ENCODE data around the gene GPC6. TPM values are rescaled to one million over a fixed set of nuclear protein-coding genes. Genes with fewer than 3 reads are reported as not detected.

The GPC6 gene
- polyA plus RNA-seq, 2 of the 4 experiments (the other 2 are of a cell fraction), result 8.0 to 14.4 TPM

GRCh38 chr13:94345374-94346195, 1119.0 kb downstream of the GPC6 start (continued):
- TF ChIP-seq RAD21 (conservative IDR thresholded peaks at IDR 0.05 in 1 of 2, IDR thresholded peaks at IDR 0.05 in 1 of 2), result peak; percentile 21 to 34; a peak in 2 of 5 replicates
- TF ChIP-seq ZFP36 (IDR thresholded peaks at IDR 0.05; ENCODE audit: borderline replicate concordance, partially characterized antibody), result no peak
- no peak for TF ChIP-seq ESRRA (IDR thresholded peaks at IDR 0.05; ENCODE audit: borderline replicate concordance, low read length)
- no peak for TF ChIP-seq FOSL2 (IDR thresholded peaks at IDR 0.05)
- TF ChIP-seq FOSL2 (CRISPR knock-in tag; IDR thresholded peaks at IDR 0.05), result no peak
- TF ChIP-seq PHF8 (IDR thresholded peaks at IDR 0.05; ENCODE audit: borderline replicate concordance, low read depth), result no peak

GRCh38 chr13:94346261-94347019, 1119.8 kb downstream of the GPC6 start:
- H3K4me1 ChIP-seq, result peaks cover 9% of the 10 kb centered on the region
- no peak for FAIRE-seq
- no peak overlapping the region for H3K4me3 ChIP-seq
- no peak overlapping the region for H3K27ac ChIP-seq
- 86% methylated on average over 13 of the region's 13 CpGs for WGBS (ENCODE audit: missing lambda C conversion rate)
- TF ChIP-seq KDM5A (IDR thresholded peaks at IDR 0.05) (no peak), HES2 (IDR thresholded peaks at IDR 0.05) (no peak), FOSL2 (IDR thresholded peaks at IDR 0.05) (no peak), FOSL2 (CRISPR knock-in tag; IDR thresholded peaks at IDR 0.05) (no peak), MAX (IDR thresholded peaks at IDR 0.05) (no peak), CHD2 (IDR thresholded peaks at IDR 0.05; ENCODE audit: low read length, partially characterized antibody) (no peak), BCL3 (IDR thresholded peaks at IDR 0.05) (no peak), ELK1 (IDR thresholded peaks at IDR 0.05; ENCODE audit: low read depth, low read length) (no peak), POLR2AphosphoS2 (conservative IDR thresholded peaks at IDR 0.05; ENCODE audit: low read length) (no peak), MAZ (IDR thresholded peaks at IDR 0.05; ENCODE audit: borderline replicate concordance, low read depth, low read length) (no peak), MYC (IDR thresholded peaks at IDR 0.05; ENCODE audit: borderline replicate concordance, low read length) (no peak)
- CTCF ChIA-PET, result interaction anchor here (1.2 to 1.5 kb wide), 2 partner anchors 11 to 16 kb away, joined by 4 to 5 read pairs; no protein-coding TSS in a partner anchor
- no peaks in the 10 kb centered on the region for H3K9me3 ChIP-seq
- no peak overlapping the region for H3K4me2 ChIP-seq
- ATAC-seq, result no peak
- POLR2A ChIA-PET, result no interaction called here
- DNase-seq (ENCODE audit: low read depth in 1 of 2, low spot score in 1 of 2), result no peak

GRCh38 chr13:94351292-94351990, 1124.8 kb downstream of the GPC6 start:
- no peak for ATAC-seq

More at GRCh38 chr13:94351292-94351990, 1124.8 kb downstream of the GPC6 start:
- Histone ChIP-seq H3K27ac (no peak overlapping the region), H3K4me3 (no peak overlapping the region), H3K4me1 (no peaks in the 10 kb centered on the region), H3K4me2 (no peak overlapping the region), H3K9me3 (no peaks in the 10 kb centered on the region)
- TF ChIP-seq RCOR1 (IDR thresholded peaks at IDR 0.05; ENCODE audit: low read depth, low read length), result no peak
- TF ChIP-seq ESRRA (IDR thresholded peaks at IDR 0.05; ENCODE audit: borderline replicate concordance, low read length), result no peak
- no peak for TF ChIP-seq FOXS1 (CRISPR knock-in tag; IDR thresholded peaks at IDR 0.05)
- no peak for TF ChIP-seq POLR2A (IDR thresholded peaks at IDR 0.05; ENCODE audit: low read length)
- TF ChIP-seq JUN (IDR thresholded peaks at IDR 0.05), result no peak
- TF ChIP-seq HOXB5 (CRISPR knock-in tag; IDR thresholded peaks at IDR 0.05), result no peak
- TF ChIP-seq KDM1A (IDR thresholded peaks at IDR 0.05; ENCODE audit: low read depth), result no peak
- no peak for TF ChIP-seq RFX5 (IDR thresholded peaks at IDR 0.05)
- TF ChIP-seq MAX (IDR thresholded peaks at IDR 0.05), result no peak
- TF ChIP-seq HES2 (IDR thresholded peaks at IDR 0.05), result no peak
- TF ChIP-seq FOSB (CRISPR knock-in tag; IDR thresholded peaks at IDR 0.05), result no peak
- no peak for TF ChIP-seq TFCP2L1 (CRISPR knock-in tag; IDR thresholded peaks at IDR 0.05)
- TF ChIP-seq CBX8 (IDR thresholded peaks at IDR 0.05), result no peak
- no peak for TF ChIP-seq ZFP36 (IDR thresholded peaks at IDR 0.05; ENCODE audit: borderline replicate concordance, partially characterized antibody)
- TF ChIP-seq POLR2AphosphoS2 (conservative IDR thresholded peaks at IDR 0.05; ENCODE audit: low read length), result no peak
- TF ChIP-seq MAFK (IDR thresholded peaks at IDR 0.05; ENCODE audit: partially characterized antibody), result no peak
- no peak for TF ChIP-seq ELK1 (IDR thresholded peaks at IDR 0.05; ENCODE audit: low read depth, low read length)
- TF ChIP-seq CHD4 (IDR thresholded peaks at IDR 0.05; ENCODE audit: borderline replicate concordance), result no peak
- TF ChIP-seq NFE2L2 (conservative IDR thresholded peaks at IDR 0.05; ENCODE audit: low read length), result no peak
- ChIA-PET POLR2A (no interaction called here), CTCF (no interaction called here)
- FAIRE-seq (no peak), DNase-seq (ENCODE audit: low read depth in 1 of 2, low spot score in 1 of 2) (no peak)
- WGBS (ENCODE audit: missing lambda C conversion rate), result 45% methylated on average over 5 of the region's 5 CpGs

All from A549 (cell line).